Stimulated activated CD4-positive, alpha-beta T cell treated with anti-CD3 and anti-CD28 coated beads, Interleukin-4, amount 100 ng/mL, for 1 hour (primary cell): Measurements from ENCODE around the gene ADAMTS17.
"Not testable (repeated sequence)": the region's sequence is repeated elsewhere in the genome, so short reads cannot be mapped to it uniquely, and the experiment has no call there.

Experiments used
- DNase-seq: peaks from one replicate; pipeline ENCODE4 v3.0.0-alpha.2; 2020

ADAMTS17 gene

GRCh38 chr15:100101426-100102089 is 240.2 kb downstream of the ADAMTS17 start:
- no peak for DNase-seq

GRCh38 chr15:100100926-100101325 is 240.8 kb downstream of the ADAMTS17 start:
- DNase-seq: no peak

DNA sequence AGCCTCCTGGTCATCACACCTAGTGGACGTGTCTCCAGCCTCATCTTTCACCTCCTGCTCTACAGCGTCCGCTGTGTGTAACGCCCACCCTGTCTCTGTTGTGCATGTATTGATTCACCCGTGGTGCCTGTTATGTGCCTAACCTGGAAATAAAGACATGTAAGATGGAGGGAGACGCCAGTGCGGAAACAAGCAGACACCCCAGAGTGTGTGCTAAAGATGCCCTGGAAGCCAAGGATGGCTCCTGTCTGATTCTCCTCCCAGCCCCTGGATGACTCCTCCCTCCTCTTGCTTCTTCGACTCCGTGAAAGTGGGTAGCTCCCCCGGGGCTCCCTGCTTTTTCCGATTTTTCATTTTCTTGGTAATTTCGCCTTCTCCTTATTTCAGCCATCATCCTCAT is 241.8 kb downstream of the ADAMTS17 start:
- no peak for DNase-seq

DNA sequence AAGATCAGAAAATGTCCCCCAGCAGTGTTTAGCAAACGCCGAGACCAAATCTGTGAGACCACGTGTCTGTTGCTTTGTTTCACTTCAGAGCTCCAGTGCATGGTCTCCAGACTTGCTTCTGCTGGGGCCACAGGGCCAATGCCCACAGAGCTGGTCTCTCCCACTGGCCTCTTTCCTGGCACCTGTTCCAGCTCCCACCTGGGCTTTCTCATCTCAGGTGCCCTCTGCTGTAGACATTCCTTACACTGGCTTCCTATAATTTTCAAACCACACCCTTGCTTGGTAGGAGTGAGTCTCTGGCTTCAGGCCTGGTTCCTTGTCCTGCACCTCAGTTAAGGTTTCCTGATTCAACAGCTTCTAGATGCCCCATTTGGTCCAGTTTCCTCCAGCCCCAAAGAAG is 243.1 kb downstream of the ADAMTS17 start:
- DNase-seq: no peak

- DNase-seq: no peak
Observed at GRCh38 chr15:100097342-100098127, 244.2 kb downstream of the ADAMTS17 start.

- no peak for DNase-seq
Observed at GRCh38 chr15:100096700-100097099, 245.1 kb downstream of the ADAMTS17 start.

DNA sequence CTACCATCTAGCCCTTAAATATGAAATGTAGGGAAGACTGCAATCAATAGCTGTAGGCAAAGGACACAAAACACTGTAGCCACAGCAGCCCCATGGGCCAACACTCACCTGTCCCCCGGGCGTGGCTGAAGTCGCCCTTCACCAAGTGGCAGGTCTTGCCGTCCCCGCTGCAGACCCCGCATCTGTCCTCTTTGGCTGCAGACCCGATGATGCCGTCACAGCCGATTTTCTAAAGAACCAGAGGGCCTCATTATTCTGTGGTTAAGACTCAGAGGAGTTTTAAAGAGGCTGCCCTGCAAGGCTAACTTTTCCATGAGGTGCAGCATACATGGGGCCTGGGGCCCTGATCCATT is 245.6 kb downstream of the ADAMTS17 start:
- DNase-seq: no peak

- DNase-seq: no peak
Observed at GRCh38 chr15:100095541-100096247, 246.1 kb downstream of the ADAMTS17 start.

DNA sequence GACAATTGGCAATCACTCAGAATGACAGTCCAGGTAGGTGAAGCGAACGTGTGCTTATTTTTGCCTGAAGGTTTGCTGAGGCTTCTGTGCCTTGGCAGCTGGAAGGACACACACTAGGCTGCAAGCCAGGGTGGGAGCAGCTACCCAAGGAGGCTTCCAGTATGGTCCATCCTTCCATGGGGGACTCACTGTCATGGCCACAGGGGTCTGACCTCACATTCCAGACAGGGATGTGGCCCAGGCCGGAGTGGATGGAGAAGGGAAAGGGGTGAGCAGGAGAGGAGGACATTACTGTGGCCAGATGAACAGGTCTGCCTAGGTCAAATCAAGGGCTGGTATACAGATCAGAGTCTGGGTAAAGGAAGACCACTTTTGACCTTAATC is 247.7 kb downstream of the ADAMTS17 start:
- DNase-seq: no peak

- DNase-seq: no peak
Observed at GRCh38 chr15:100093211-100094126, 248.3 kb downstream of the ADAMTS17 start.

DNA sequence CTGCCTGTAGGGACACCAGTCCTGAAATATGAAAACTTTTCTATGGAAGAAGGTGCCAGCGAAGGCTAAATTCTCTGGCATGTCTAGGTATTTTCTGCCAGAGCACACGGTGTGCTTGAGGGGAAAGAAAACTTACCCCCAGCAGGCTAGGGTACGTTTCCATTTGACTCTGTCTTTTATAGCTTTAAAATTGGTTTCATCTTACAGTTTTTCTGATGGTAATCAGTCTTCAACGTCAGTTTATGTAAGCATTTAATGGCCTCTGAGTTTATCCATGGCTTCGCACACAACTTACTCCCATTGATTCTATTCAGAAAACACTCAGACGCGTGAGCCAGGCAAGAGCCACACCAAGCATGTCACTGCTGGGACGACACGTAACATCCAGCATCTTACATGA is 249.7 kb downstream of the ADAMTS17 start:
- no peak for DNase-seq

DNA sequence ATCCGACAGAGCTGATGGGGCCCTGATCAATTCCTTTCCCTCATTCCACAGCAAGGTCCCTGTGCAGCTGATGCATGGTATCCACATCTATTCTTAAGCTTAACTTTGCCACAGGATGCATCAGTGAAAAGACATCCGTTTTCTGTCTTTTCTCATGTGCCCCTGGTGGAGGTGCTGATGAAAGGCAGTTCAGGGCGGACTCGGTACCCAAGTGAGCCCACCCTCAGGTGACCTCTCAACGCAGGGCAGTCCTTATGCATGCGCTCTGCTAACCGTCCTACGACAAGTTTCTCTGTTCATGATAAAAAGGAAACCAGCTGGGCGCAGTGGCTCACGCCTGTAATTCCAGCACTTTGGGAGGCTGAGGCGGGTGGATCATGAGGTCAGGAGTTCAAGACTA is 251.4 kb downstream of the ADAMTS17 start:
- no peak for DNase-seq

GRCh38 chr15:100084042-100084821 is 257.5 kb downstream of the ADAMTS17 start:
- not testable (repeated sequence) for DNase-seq

GRCh38 chr15:100083572-100083971 is 258.2 kb downstream of the ADAMTS17 start:
- DNase-seq: no peak

DNA sequence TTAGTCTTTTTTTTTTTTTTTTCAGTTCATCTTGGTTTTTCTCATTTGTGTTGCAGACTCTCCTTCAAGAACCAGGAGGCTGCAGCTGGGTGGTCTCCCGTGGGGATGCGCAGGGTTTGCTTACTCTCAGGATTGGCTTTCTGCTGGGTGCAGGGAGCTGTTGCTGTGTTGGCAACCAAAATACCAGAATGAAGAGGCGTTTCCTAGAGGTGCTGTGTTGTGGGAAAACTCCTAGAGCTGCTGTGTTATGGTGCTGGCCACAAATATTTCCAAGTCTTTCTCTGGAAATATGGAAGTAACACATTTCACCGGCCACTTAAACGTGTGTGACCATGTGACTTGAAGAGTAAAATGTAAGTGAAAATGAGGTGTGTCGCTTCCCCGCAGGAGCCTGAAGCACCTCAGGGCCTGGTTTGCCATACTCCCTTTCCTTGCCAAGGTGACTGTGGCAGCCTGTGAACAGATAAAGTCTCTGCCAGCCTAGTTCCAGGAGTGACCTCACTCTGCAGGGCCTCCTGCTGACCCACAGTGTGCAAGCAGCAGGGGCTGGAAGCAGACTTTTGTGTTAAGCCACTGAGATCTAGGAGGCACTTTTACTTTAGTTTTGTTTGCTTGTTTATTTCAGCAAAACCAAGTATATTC is 258.9 kb downstream of the ADAMTS17 start:
- no peak for DNase-seq

DNA sequence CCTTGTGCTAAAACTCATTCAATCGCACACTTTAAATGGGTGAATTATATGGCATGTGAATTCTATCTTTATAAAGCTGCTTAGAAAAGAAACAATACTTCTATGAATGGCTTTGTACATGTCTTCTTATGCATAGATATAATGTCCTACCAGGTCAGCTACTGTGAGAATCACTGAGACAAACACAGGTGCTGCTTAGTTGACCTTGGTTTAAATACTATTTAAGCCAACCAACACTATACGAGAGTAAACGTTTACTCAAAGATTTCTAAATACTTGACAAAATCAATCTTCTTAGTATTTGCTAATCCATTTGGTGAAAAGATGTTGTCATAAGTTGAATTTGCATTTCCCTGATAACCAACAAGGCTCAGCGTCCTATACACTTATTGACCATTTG is 260.3 kb downstream of the ADAMTS17 start:
- DNase-seq: no peak

DNA sequence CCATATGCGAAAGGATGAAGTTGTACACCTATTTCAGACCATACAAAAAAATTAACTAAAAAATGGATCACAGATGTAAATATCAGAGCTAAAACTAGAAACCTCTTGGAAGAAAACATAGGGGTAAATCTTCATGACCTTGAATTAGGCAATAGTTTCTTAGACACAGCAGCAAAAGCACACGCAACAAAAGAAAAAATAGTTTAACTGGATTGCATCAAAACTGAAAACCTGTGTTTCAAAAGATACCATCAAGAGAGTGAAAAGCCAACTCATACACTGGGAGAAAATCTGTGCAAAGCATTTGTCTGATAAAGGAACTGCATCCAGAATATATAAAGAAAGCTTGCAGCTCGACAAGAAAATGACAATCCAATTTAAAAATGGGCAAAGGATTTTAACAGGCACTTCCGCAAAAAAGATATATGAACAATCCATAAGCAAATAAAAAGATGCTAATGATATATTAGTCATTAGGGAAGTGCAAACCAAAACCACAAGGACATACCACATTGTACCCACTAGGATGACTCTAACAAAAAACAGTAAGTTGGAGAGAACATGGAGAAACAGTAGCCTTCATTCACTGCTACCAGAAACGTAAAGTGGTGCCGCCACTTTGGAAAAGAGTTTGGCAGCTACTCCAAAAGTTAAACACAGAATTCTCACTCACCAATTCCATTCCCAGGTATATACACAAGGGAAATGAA is 263.1 kb downstream of the ADAMTS17 start:
- DNase-seq: no peak

GRCh38 chr15:100075229-100075628 is 266.5 kb downstream of the ADAMTS17 start:
- DNase-seq: no peak

GRCh38 chr15:100073982-100074381 is 267.8 kb downstream of the ADAMTS17 start:
- DNase-seq: no peak

DNA sequence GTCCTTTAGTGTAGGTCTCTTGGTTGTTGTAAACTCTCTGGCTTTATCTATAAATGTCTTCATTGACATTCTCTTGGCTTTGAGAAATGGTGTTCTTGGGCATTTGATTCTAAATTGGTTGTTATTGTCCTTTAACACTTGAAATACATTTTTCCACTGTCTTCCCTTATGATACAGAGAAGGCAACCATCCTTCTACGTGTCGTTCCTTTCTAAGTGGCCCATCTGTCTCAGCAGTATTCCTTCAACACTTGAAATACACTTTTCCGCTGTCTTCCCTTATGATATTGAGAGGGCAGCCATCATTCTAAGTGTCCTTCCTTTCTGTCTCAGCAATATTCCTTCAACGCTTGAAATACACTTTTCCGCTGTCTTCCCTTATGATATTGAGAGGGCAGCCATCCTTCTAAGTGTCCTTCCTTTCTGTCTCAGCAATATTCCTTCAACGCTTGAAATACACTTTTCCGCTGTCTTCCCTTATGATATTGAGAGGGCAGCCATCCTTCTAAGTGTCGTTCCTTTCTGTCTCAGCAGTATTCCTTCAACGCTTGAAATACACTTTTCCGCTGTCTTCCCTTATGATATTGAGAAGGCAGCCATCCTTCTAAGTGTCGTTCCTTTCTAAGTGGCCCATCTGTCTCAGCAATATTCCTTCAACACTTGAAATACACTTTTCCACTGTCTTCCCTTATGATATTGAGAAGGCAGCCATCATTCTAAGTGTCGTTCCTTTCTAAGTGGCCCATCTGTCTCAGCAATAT is 275.1 kb downstream of the ADAMTS17 start:
- DNase-seq: not testable (repeated sequence)
